Activated CD4-positive, alpha-beta T cell treated with anti-CD3 and anti-CD28 coated beads, Interleukin-2, amount 10 ng/mL, durations not matched to agents 7 days and 5 days (primary cell): ENCODE data around the gene GDPD5. TPM values are rescaled to one million over a fixed set of nuclear protein-coding genes. Genes with fewer than 3 reads are reported as not detected.

ENCODE experiments used
- CTCF ChIA-PET: fragments of 350-600 bp; sonication (Branson Sonifier 250); formaldehyde crosslinking; loops from one replicate; lab custom pipeline; 2021; ENCODE audit warnings: antibody characterized with exemption; lab: Charles Lee
- POLR2A ChIA-PET: fragments of 350-600 bp; sonication (Branson Sonifier 250); formaldehyde crosslinking; loops from one replicate; lab custom pipeline; 2021; ENCODE audit warnings: antibody characterized with exemption; lab: Charles Lee
- DNase-seq: peaks from one replicate; pipeline ENCODE4 v3.0.0-alpha.2; 2020
- H3K27ac Mint-ChIP-seq: one replicate; pipeline ENCODE4 v1.8.0; 2021; ENCODE audit warnings: mild to moderate bottlenecking, moderate library complexity, mixed read lengths
- H3K27me3 Mint-ChIP-seq: one replicate; pipeline ENCODE4 v1.8.0; 2021; ENCODE audit warnings: mixed read lengths
- H3K36me3 Mint-ChIP-seq: one replicate; pipeline ENCODE4 v1.8.0; 2021; ENCODE audit warnings: low read depth, mixed read lengths
- H3K4me1 Mint-ChIP-seq: one replicate; pipeline ENCODE4 v1.8.0; 2021; ENCODE audit warnings: mixed read lengths
- H3K4me3 Mint-ChIP-seq: one replicate; pipeline ENCODE4 v1.8.0; 2021; ENCODE audit warnings: mild to moderate bottlenecking, moderate library complexity, mixed read lengths
- H3K9me3 Mint-ChIP-seq: one replicate; pipeline ENCODE4 v1.8.0; 2021; ENCODE audit warnings: mixed read lengths
- total RNA-seq, 2 experiments: library from RNA; stranded (reverse); gene quantifications; one replicate each; pipeline ENCODE4 v1.2.3, GENCODE V29; 2021

Gene GDPD5
- total RNA-seq, 2 experiments from 2014 or later, result 55.8 to 62.3 TPM

- CTCF ChIA-PET, result interaction anchor here (0.6 to 1.6 kb wide), 2 partner anchors 13 to 50 kb away, joined by 3 to 7 read pairs; no protein-coding TSS in a partner anchor
- Mint-ChIP-seq H3K36me3 (no peaks in the 10 kb centered on the region), H3K27ac (no peak overlapping the region), H3K4me1 (peaks cover 7% of the 10 kb centered on the region), H3K9me3 (no peaks in the 10 kb centered on the region), H3K4me3 (no peak overlapping the region), H3K27me3 (no peaks in the 10 kb centered on the region)
- POLR2A ChIA-PET, result no interaction called here
- DNase-seq, result no peak
Observed at GRCh38 chr11:75485742-75486141, 40.0 kb downstream of the GDPD5 start.

DNA sequence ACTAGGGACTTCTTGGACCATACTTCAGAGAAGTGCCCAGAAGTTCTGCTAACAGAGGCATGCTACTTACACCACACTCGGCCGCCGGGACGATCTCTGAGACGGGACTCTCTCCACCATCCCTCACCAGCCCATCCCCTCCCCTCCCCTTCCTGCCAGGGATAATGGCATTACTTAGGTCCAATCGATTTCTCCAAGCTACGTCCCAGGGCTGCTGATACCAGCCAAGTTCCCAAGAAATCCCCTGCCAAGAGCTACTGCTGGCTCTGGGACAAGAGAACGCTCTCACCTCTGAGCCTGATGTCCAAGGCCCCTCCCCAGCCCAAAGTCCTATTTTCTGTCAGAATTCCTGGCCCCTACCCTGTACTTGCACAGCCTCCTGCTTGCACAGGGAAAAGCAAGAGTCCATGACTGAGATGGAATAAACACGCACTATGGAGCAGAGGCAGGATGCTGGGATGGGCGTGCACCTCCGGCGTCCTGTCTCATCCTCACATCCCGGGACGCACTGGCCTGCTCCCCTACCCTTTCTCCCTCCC is 42.7 kb downstream of the GDPD5 start:
- Mint-ChIP-seq H3K27ac (peak overlapping the region; percentile 21), H3K4me3 (no peak overlapping the region), H3K9me3 (no peaks in the 10 kb centered on the region), H3K27me3 (no peaks in the 10 kb centered on the region), H3K36me3 (peaks cover under 1% of the 10 kb centered on the region), H3K4me1 (peaks cover 4% of the 10 kb centered on the region)
- no peak for DNase-seq
- ChIA-PET POLR2A (no interaction called here), CTCF (no interaction called here)

DNA sequence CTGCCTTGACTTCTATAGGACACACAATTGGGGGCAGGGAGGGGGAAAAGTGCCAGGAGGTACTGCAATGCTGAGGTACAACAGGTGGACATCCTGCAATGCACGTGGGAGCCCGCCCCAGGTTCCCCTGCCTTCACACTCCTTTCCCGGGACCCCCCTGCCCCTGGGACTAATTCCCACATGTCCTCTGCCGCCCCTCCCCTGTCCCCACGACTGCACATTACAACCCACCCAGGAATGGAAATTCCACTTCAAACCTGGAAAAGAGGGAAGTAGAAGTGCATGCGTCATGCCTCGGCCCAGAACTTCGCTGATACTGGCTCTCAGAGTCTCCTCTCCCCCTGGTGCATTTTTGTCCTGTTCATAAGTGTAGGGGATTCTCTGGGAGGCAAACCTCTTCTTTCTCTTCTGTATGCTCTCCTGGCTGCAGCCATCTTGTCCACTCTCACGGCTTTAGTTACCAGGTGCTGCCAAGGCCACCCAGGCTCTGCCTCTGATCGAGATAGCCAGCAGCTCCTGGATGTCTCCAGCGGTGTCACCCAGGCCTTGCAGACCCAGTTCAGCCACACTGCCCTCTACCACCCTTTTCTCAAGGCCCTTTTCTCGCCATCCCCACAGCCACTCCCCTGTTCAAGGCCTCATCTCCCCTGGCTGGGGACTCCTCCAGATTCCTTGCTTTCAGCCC is 43.7 kb downstream of the GDPD5 start:
- H3K27ac Mint-ChIP-seq, result no peak overlapping the region
- no peaks in the 10 kb centered on the region for H3K27me3 Mint-ChIP-seq
- peaks cover 1% of the 10 kb centered on the region for H3K36me3 Mint-ChIP-seq

GRCh38 chr11:75481223-75481921 is 44.4 kb downstream of the GDPD5 start:
- Mint-ChIP-seq H3K4me1 (peaks cover 4% of the 10 kb centered on the region), H3K9me3 (no peaks in the 10 kb centered on the region), H3K27ac (no peak overlapping the region), H3K4me3 (no peak overlapping the region), H3K36me3 (peaks cover 1% of the 10 kb centered on the region), H3K27me3 (no peaks in the 10 kb centered on the region)
- POLR2A ChIA-PET, result no interaction called here
- CTCF ChIA-PET, result interaction anchor here (0.9 kb wide), 1 partner anchor 20 kb away, joined by 3 read pairs; no protein-coding TSS in a partner anchor
- no peak for DNase-seq

More for the DNA sequence above, 43.7 kb downstream of the GDPD5 start:
- Mint-ChIP-seq H3K4me1 (peaks cover 8% of the 10 kb centered on the region), H3K4me3 (no peak overlapping the region), H3K9me3 (no peaks in the 10 kb centered on the region)
- DNase-seq, result no peak
- CTCF ChIA-PET, result no interaction called here
- POLR2A ChIA-PET, result no interaction called here

GRCh38 chr11:75480185-75481175 is 45.3 kb downstream of the GDPD5 start:
- Mint-ChIP-seq H3K4me1 (peaks cover 12% of the 10 kb centered on the region), H3K9me3 (no peaks in the 10 kb centered on the region), H3K36me3 (peaks cover 1% of the 10 kb centered on the region), H3K27ac (no peak overlapping the region), H3K4me3 (no peak overlapping the region), H3K27me3 (no peaks in the 10 kb centered on the region)
- DNase-seq, result no peak
- ChIA-PET POLR2A (no interaction called here), CTCF (interaction anchor here (0.9 kb wide), 1 partner anchor 20 kb away, joined by 3 read pairs; no protein-coding TSS in a partner anchor)

GRCh38 chr11:75479597-75480145 is 46.1 kb downstream of the GDPD5 start:
- POLR2A ChIA-PET, result no interaction called here
- Mint-ChIP-seq H3K4me3 (no peak overlapping the region), H3K27ac (no peak overlapping the region), H3K36me3 (peaks cover 4% of the 10 kb centered on the region), H3K27me3 (no peaks in the 10 kb centered on the region), H3K4me1 (peaks cover 21% of the 10 kb centered on the region), H3K9me3 (no peaks in the 10 kb centered on the region)
- CTCF ChIA-PET, result no interaction called here
- DNase-seq, result no peak

DNA sequence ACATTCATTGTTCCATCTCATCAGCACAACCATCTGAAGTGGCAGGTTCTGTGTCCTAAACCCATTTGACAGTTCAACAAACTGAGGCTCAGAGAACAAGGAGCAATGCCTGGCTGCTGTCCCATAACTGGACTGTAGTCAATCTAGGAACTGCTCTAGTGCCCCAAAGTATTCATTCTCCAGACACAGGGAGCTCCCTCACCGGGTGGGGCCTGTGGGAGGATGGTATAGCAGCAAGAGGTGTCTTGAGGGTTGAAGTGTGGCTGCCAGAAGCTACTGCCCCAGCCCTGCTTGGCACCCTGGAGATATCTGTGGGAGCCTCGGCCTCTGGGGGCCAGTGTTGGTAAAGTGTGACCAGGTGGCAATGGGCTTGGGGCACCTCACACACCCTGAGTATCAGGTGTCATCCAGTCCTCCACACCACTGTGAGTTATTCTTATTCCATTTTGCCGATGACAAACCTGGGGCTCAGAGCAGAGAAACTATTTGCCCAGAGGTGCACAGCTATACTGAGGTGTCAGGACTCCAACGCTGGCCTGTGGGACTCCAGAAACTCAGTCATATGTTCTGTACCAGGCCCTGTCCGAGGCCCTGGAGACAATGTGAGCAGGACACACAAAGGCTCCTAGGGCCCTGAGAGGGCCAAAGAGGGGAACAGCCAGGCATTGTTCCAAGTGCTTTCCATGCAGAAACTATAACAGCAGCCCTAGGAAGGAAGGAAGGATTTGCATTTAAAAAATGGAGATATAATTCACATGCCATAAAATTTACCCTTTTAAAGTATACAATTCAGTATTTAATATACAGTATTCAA is 46.8 kb downstream of the GDPD5 start:
- Mint-ChIP-seq H3K27me3 (no peaks in the 10 kb centered on the region), H3K4me1 (peaks cover 26% of the 10 kb centered on the region), H3K27ac (no peak overlapping the region), H3K9me3 (no peaks in the 10 kb centered on the region), H3K4me3 (no peak overlapping the region), H3K36me3 (peaks cover 4% of the 10 kb centered on the region)
- ChIA-PET POLR2A (no interaction called here), CTCF (interaction anchor here (1.1 kb wide), 1 partner anchor 33 kb away, joined by 4 read pairs; no protein-coding TSS in a partner anchor)
- no peak for DNase-seq

DNA sequence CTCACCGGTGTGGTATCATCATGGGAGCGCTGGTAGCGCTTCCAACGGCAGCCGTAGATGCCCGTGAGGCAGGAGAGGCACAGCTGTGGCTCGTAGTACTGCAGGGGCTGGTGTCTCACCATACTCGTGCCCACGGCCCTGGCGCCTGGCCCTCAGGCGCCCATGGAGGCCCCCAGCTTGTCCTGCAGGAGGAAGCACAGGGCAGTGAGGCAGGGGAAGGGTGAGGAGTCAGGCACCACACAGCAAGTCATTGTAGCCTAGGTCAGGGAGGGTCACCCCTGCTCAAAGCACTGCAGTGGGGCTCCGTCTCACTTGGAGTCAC is 48.2 kb downstream of the GDPD5 start:
- ChIA-PET CTCF (interaction anchor here (0.9 to 1.1 kb wide), 3 partner anchors 9 to 30 kb away, joined by 3 to 4 read pairs (median 3); no protein-coding TSS in a partner anchor), POLR2A (no interaction called here)
- DNase-seq, result no peak
- Mint-ChIP-seq H3K9me3 (no peaks in the 10 kb centered on the region), H3K27me3 (no peaks in the 10 kb centered on the region), H3K4me1 (peaks cover 26% of the 10 kb centered on the region), H3K27ac (peak overlapping the region; percentile 72), H3K36me3 (peaks cover 4% of the 10 kb centered on the region), H3K4me3 (no peak overlapping the region)

- POLR2A ChIA-PET, result no interaction called here
Observed at GRCh38 chr11:75476739-75477613, 48.8 kb downstream of the GDPD5 start.

DNA sequence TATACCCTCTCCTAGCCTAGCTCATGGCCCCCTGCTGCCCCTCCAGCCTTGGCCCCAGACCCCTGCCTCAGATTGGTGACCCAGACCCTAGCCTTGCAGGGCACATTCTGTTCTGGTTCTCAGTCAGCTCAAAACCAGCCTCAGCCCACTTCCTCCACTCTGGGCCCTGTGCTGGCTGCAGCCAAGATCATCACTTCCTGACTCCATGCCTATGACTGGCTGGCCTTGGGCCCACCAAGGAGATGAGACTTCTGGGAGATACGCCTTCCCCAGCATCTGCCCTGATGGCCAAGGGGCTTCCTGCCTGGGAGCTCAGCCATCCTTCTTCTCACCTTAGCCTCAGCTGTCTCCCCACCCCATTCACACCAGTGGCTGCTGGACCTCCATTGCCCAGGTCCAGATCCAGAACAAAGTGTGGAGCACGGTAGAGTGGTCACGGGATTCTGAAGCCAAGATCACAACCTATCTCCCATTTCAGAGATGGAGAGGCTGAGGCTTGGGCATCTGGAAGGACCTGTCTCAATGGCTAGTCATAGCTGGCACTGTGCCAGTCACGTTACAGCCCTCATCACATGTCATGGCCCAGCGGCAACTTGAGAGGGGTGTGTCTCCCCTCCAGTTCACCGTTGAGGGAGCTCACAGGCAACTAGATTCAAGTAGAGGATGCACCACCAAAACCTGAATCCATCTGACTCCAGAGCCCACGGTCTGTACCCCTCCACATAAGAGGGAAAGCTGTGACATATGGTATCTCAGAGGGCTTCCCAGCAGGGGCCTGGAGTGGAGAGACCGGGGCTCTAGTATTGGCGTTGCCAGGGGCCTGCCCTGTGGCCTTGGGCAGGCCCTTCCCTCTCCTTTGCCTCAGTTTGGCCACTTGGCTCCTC is 49.7 kb downstream of the GDPD5 start:
- ChIA-PET CTCF (interaction anchor here (0.6 to 1.6 kb wide), 7 partner anchors 8 to 676 kb away, joined by 3 to 5 read pairs (median 3); no protein-coding TSS in a partner anchor), POLR2A (interaction anchor here (0.5 to 0.9 kb wide), 3 partner anchors 50 to 107 kb away, joined by 3 read pairs; partner anchors contain the start of gene GDPD5)
- peaks cover 4% of the 10 kb centered on the region for H3K36me3 Mint-ChIP-seq
- no peaks in the 10 kb centered on the region for H3K27me3 Mint-ChIP-seq
- H3K4me3 Mint-ChIP-seq, result peak overlapping the region; percentile 24
- H3K27ac Mint-ChIP-seq, result peak overlapping the region; percentile 92
- no peak for DNase-seq
- peaks cover 26% of the 10 kb centered on the region for H3K4me1 Mint-ChIP-seq
- no peaks in the 10 kb centered on the region for H3K9me3 Mint-ChIP-seq

More at GRCh38 chr11:75476739-75477613, 48.8 kb downstream of the GDPD5 start:
- Mint-ChIP-seq H3K4me3 (no peak overlapping the region), H3K9me3 (no peaks in the 10 kb centered on the region), H3K36me3 (peaks cover 4% of the 10 kb centered on the region), H3K4me1 (peaks cover 26% of the 10 kb centered on the region), H3K27me3 (no peaks in the 10 kb centered on the region), H3K27ac (peak overlapping the region; percentile 63)
- CTCF ChIA-PET, result interaction anchor here (0.8 to 1.6 kb wide), 7 partner anchors 7 to 675 kb away, joined by 3 to 5 read pairs (median 3); no protein-coding TSS in a partner anchor
- no peak for DNase-seq
